Activated CD4-positive, alpha-beta T cell treated with anti-CD3 and anti-CD28 coated beads for 48 hours (primary cell): ENCODE measurements around the gene SSX5.
A peak's percentile ranks its signal among the peaks of the same experiment; 100 is the strongest.
"Not testable (repeated sequence)": the region's sequence is repeated elsewhere in the genome, so short reads cannot be mapped to it uniquely, and the experiment has no call there.

Experiments
- DNase-seq: peaks from one replicate; pipeline ENCODE4 v3.0.0-alpha.2; 2020

Gene SSX5

GRCh38 chrX:48196745-48197201, at the start of gene SSX5:
SSX5 (minus strand) TSS chrX:48196795; CDS start chrX:48195358, 1,437 bp downstream.
- peak; percentile 1 for DNase-seq

GRCh38 chrX:48224196-48224595, 27.6 kb upstream of the SSX5 start:
- DNase-seq, result not testable (repeated sequence)

GRCh38 chrX:48214341-48214740, 17.7 kb upstream of the SSX5 start:
- DNase-seq, result not testable (repeated sequence)

DNA sequence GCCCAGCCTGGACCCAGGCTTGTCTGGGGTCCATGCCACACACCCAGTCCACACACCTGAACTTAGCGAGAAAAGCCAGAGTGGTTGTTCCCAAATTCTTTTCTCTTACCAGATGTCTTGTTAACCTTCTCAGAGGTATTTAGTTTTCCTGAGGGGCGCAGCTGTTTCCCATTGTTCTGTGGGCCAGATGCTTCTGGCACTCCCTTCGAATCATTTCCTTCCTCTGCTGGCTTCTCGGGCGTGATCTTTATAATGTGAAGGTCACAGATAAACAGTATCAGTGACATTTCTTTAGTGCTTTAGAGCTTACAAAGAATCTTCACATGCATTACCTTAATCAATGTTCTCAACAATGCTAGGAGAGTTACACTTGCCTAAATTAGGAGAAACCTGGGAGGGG, 6.6 kb downstream of the SSX5 start:
- not testable (repeated sequence) for DNase-seq

DNA sequence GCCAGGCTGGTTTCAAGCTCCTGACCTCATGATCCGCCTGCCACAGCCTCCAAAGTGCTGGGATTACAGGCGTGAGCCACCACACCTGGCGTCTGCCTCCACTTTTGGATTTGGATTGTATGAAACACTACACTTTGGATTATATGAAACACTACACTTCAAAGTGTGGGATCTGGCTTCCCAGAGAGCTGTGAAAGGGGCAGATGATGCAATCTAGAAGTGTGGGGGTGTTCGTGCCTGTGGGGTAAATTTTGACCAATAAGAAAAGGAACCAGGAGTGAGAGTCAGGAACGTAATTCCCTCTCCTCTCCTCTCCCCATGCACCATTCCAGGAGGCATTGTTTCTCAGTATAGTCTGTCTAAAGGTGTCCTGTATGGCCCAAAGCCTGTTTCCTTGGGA, 14.7 kb downstream of the SSX5 start:
- not testable (repeated sequence) for DNase-seq

DNA sequence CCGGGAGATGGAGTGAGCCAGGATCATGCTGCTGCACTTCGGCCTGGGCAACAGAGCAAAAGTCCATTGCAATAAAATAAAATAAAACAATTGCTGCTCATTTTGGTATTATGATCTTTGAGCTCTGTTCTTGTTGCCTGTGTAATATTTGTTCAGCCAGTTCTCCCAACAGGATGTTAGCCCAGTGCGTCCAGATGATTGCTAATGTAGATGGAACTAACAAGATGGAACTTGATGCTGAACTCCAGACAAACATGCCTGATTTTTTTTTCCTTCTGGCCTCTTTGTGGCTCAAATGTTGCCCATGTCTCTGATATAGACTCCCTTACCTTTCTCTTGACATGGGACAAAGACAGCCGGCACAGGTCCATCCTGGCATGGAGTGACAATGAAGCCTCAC, 15.8 kb downstream of the SSX5 start:
- no peak for DNase-seq

DNA sequence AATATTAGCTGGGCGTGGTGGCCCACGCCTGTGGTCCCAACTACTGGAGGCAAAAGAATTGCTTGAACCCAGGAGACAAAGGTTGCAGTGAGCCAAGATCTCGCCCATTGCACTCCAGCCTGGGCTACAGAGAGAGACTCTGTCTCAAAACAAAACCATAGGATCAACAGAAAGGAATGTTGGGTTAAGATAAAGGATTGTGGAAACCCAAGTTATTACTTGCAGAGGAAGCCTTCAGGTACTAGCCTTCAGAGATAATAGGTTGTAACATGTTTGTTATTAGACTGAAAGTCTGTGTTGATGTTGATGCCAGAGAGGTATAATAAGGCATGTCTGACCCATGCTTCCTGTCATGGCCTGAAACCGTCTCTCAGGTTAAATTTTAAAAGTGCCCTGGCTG, 16.9 kb downstream of the SSX5 start:
- DNase-seq, result no peak

DNA sequence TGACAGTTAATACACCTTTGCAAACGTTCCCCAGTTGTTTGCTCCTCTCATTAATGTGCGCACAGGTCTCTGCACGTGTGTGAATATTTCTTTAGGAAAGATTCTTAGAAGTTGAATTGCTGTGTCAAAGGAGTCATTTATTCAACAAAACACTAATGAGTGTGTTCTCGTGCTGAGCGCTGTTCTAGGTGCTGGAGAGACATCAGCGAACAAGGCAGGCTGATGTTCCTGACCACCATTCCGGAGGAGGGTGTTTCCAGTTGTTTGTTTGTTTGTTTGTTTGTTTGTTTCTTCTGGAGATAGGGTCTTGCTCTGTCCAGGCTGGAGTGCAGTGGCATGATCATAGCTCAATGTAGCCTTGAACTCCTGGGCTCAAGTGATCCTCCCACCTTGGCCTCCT, 30.3 kb downstream of the SSX5 start:
- DNase-seq, result not testable (repeated sequence)

GRCh38 chrX:48165241-48165640, 31.4 kb downstream of the SSX5 start:
- no peak for DNase-seq

- no peak for DNase-seq
These were observed 40.6 kb downstream of the SSX5 start for GRCh38 chrX:48156014-48156413.

GRCh38 chrX:48154796-48155195, 41.8 kb downstream of the SSX5 start:
- no peak for DNase-seq

DNA sequence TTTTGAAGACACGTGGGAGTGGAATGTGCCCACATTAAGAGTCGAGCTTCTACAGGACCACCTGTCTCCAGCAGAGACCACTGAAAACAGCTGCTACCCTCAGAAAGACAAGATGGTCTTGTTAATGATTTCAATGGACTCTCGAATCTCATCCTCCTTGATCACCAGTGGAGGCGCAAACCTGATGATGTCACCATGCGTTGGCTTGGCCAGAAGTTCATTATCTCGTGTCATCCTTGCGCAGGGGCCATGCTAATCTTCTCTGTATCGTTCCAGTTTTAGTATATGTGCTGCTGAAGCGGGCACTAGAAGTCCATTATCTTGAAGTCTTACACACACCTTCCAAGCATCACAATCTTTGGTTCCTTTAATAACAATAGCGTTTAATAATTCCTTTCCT, 42.8 kb downstream of the SSX5 start:
- DNase-seq, result no peak

DNA sequence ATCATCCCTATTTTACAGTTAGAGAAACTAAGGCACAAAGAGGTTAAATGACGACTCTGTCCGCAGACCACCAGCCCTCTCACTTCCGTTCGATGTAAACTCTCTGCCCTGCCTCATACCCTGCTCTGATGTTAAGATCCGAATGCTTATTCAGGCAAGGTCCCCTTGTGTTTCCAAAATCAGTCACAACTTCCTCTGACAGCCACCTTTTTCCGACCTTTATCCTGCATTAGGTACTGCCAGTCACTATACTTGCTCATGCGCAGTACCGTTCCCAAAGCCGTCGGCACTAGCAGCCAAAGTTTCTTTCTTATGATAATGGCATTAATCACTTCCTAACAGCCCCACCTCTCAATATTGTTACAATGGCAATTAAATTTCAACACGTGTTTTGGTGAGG, 53.9 kb downstream of the SSX5 start:
- peak; percentile 49 for DNase-seq

GRCh38 chrX:48141810-48142508, 54.6 kb downstream of the SSX5 start:
- not testable (repeated sequence) for DNase-seq

DNA sequence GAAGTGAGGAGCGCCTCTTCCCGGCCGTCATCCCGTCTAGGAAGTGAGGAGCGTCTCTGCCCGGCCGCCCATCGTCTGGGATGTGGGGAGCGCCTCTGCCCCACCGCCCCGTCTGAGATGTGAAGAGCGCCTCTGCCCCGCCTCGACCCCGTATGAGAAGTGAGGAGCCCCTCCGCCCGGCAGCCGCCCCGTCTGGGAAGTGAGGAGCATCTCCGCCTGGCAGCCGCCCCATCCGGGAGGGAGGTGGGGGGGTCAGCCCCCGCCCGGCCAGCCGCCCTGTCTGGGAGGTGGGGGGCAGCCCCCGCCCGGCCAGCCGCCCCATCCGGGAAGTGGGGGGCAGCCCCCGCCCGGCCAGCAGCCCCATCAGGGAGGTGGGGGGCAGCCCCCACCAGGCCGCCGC, 57.5 kb downstream of the SSX5 start:
- not testable (repeated sequence) for DNase-seq
